ENCODE results near the gene KIAA0513. TPM values are rescaled to one million over a fixed set of nuclear protein-coding genes. Genes with fewer than 3 reads are reported as not detected.
A peak's percentile ranks its signal among the peaks of the same experiment; 100 is the strongest.
"Not testable (repeated sequence)": the region's sequence is repeated elsewhere in the genome, so short reads cannot be mapped to it uniquely, and the experiment has no call there.

The KIAA0513 gene
- total RNA-seq, 1 experiment from 2014 or later = 6.6 TPM

DNA sequence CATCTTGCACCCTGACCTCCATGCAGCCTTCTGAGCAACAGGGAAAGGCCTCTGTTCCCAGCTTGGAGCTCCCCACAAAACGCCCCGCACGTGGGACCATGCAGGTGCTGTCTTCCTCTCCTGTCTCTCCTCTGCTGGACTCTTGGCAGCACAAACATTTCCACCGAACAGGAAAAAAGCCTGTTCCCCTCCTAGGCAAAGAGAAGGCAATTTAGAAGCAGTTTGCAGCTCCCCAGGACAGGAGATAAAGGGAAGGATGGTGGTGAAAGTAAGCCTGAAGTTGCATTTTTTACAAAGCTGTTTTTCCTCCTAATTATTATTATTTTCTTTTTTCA, 92.4 kb downstream of the KIAA0513 start:
- intact Hi-C loops (cut with micrococcal nuclease) = no loop called here
- no peaks in the 10 kb centered on the region for H3K27me3 ChIP-seq (ENCODE audit: insufficient read depth, low read length)
- H3K4me2 ChIP-seq (ENCODE audit: low read length) = no peak overlapping the region
- no peak overlapping the region for H3K9ac ChIP-seq (ENCODE audit: low read length)
- no peak overlapping the region for H2AFZ ChIP-seq (ENCODE audit: low read depth, low read length, poor library complexity, severe bottlenecking)
- H4K20me1 ChIP-seq (ENCODE audit: insufficient read depth) = no peaks in the 10 kb centered on the region
- POLR2A ChIA-PET = no interaction called here
- H3K4me3 ChIP-seq (replicated peaks in 1 of 2; ENCODE audit: low read depth in 1 of 2, low read length in 2 of 2) = no peak overlapping the region
- RAD21 ChIA-PET (ENCODE audit: low non-redundant PET in 1 of 2, low total read pairs in 2 of 2, uncharacterized antibody in 2 of 2, unreplicated experiment in 2 of 2) = no interaction called here
- H3K79me2 ChIP-seq (ENCODE audit: insufficient read depth, low read length) = no peaks in the 10 kb centered on the region
- H3K9me3 ChIP-seq (ENCODE audit: control insufficient read depth in 1 of 2, insufficient read depth in 1 of 2, low read depth in 1 of 2, low read length in 2 of 2) = 0 out of 4 replicates have a peak, but pooled peaks cover 0 to 5% of the 10 kb centered on the region in 2 experiments
- no TSS peak for BruUV-seq (replicated peaks)
- no peak for TF ChIP-seq YY1 (IDR thresholded peaks at IDR 0.05; ENCODE audit: extremely low read depth, insufficient replicate concordance, low read depth, low read length)
- no peak for TF ChIP-seq POLR2AphosphoS5 (IDR thresholded peaks at IDR 0.05; ENCODE audit: low read depth, low read length)
- TF ChIP-seq ZNF274 (IDR thresholded peaks at IDR 0.05; ENCODE audit: low read depth, low read length) = no peak
- TF ChIP-seq CBX3 (IDR thresholded peaks at IDR 0.05; ENCODE audit: low read depth) = no peak
- TF ChIP-seq, protein P1, sequence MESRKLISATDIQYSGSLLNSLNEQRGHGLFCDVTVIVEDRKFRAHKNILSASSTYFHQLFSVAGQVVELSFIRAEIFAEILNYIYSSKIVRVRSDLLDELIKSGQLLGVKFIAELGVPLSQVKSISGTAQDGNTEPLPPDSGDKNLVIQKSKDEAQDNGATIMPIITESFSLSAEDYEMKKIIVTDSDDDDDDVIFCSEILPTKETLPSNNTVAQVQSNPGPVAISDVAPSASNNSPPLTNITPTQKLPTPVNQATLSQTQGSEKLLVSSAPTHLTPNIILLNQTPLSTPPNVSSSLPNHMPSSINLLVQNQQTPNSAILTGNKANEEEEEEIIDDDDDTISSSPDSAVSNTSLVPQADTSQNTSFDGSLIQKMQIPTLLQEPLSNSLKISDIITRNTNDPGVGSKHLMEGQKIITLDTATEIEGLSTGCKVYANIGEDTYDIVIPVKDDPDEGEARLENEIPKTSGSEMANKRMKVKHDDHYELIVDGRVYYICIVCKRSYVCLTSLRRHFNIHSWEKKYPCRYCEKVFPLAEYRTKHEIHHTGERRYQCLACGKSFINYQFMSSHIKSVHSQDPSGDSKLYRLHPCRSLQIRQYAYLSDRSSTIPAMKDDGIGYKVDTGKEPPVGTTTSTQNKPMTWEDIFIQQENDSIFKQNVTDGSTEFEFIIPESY (IDR thresholded peaks at IDR 0.05; ENCODE audit: extremely low read depth, insufficient replicate concordance, low read length) = no peak
- ATAC-seq = no peak
- H3K36me3 ChIP-seq (ENCODE audit: control insufficient read depth in 1 of 2, insufficient read depth in 2 of 2, low read length in 2 of 2) = no peaks in the 10 kb centered on the region
- no peak for DNase-seq (ENCODE audit: low read depth, low spot score)
- CTCF ChIA-PET = no interaction called here
- no peaks in the 10 kb centered on the region for H3K9me2 ChIP-seq (ENCODE audit: insufficient read depth)
- H3K4me1 ChIP-seq (ENCODE audit: control insufficient read depth in 1 of 2, insufficient read depth in 2 of 2, low read length in 2 of 2) = peaks cover 8 to 20% of the 10 kb centered on the region in 2 experiments; a peak in 3 of 4 replicates
- no peak overlapping the region for H3K27ac ChIP-seq (ENCODE audit: low read depth, low read length)

DNA sequence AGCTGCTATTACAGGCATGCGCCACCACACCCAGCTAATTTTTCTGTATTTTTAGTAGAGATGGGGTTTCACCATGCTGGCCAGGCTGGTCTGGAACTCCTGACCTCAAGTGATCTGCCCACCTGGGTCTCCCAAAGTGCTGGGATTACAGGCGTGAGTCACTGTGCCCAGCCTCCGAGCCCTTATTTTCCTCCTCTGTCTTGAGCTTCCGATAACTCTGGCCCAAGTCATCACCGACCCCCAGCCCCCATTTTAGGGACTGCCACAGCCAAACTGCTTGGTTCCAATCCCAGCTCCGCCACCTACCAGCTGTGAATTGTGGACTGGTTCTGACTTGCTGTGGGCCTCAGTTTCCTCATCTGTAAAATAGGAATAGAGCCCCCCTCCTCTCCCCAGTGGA, 95.8 kb downstream of the KIAA0513 start:
- H3K79me2 ChIP-seq (ENCODE audit: insufficient read depth, low read length); RAD21 ChIA-PET (ENCODE audit: low non-redundant PET in 1 of 2, low total read pairs in 2 of 2, uncharacterized antibody in 2 of 2, unreplicated experiment in 2 of 2); H3K27me3 ChIP-seq (ENCODE audit: insufficient read depth, low read length); BruUV-seq (replicated peaks); intact Hi-C loops (cut with micrococcal nuclease); ATAC-seq; H3K36me3 ChIP-seq (ENCODE audit: control insufficient read depth in 1 of 2, insufficient read depth in 2 of 2, low read length in 2 of 2); H3K9me2 ChIP-seq (ENCODE audit: insufficient read depth); H4K20me1 ChIP-seq (ENCODE audit: insufficient read depth); H3K4me3 ChIP-seq (replicated peaks in 1 of 2; ENCODE audit: low read depth in 1 of 2, low read length in 2 of 2); H3K9me3 ChIP-seq (ENCODE audit: control insufficient read depth in 1 of 2, insufficient read depth in 1 of 2, low read depth in 1 of 2, low read length in 2 of 2); H2AFZ ChIP-seq (ENCODE audit: low read depth, low read length, poor library complexity, severe bottlenecking); DNase-seq (ENCODE audit: low read depth, low spot score); H3K9ac ChIP-seq (ENCODE audit: low read length): not testable (repeated sequence)
- peak overlapping the region; percentile 37 for H3K4me2 ChIP-seq (ENCODE audit: low read length)
- POLR2A ChIA-PET = interaction anchor here (0.7 kb wide), 1 partner anchor 96 kb away, joined by 4 read pairs; no protein-coding TSS in a partner anchor
- peak overlapping the region; percentile 6; the same call in 1 of the 2 replicates for H3K27ac ChIP-seq (ENCODE audit: low read depth, low read length)
- H3K4me1 ChIP-seq (ENCODE audit: control insufficient read depth in 1 of 2, insufficient read depth in 2 of 2, low read length in 2 of 2) = peaks cover 17 to 35% of the 10 kb centered on the region in 2 experiments
- CTCF ChIA-PET = interaction anchor here (0.7 to 4.3 kb wide), 4 partner anchors 9 to 293 kb away, joined by 3 to 33 read pairs (median 4); no protein-coding TSS in a partner anchor
